Measurements from ENCODE around the gene ART5.
"Not testable (repeated sequence)": the region's sequence is repeated elsewhere in the genome, so short reads cannot be mapped to it uniquely, and the experiment has no call there.

The ART5 gene

GRCh38 chr11:3659595-3660515, 18.1 kb upstream of the ART5 start:
- DNase-seq (ENCODE audit: low read depth in 1 of 2, low spot score in 1 of 2), result no peak

- no peak for DNase-seq (ENCODE audit: low read depth in 1 of 2, low spot score in 1 of 2)
These were observed 16.5 kb upstream of the ART5 start for GRCh38 chr11:3658252-3658651.

- not testable (repeated sequence) for DNase-seq (ENCODE audit: low read depth in 1 of 2, low spot score in 1 of 2)
These were observed 15.5 kb upstream of the ART5 start for GRCh38 chr11:3657331-3657730.

- DNase-seq (ENCODE audit: low read depth in 1 of 2, low spot score in 1 of 2), result no peak
These were observed 13.8 kb upstream of the ART5 start for GRCh38 chr11:3655547-3655946.

- DNase-seq (ENCODE audit: low read depth in 1 of 2, low spot score in 1 of 2), result not testable (repeated sequence)
These were observed 10.7 kb upstream of the ART5 start for GRCh38 chr11:3652514-3652913.

- DNase-seq (ENCODE audit: low read depth in 1 of 2, low spot score in 1 of 2), result not testable (repeated sequence)
These were observed 7.6 kb upstream of the ART5 start for GRCh38 chr11:3649374-3649773.

GRCh38 chr11:3648843-3649242, 7.1 kb upstream of the ART5 start:
- DNase-seq (ENCODE audit: low read depth in 1 of 2, low spot score in 1 of 2), result not testable (repeated sequence)

GRCh38 chr11:3645552-3645951, 3.8 kb upstream of the ART5 start:
- no peak for DNase-seq (ENCODE audit: low read depth in 1 of 2, low spot score in 1 of 2)

GRCh38 chr11:3644817-3645235, 3.0 kb upstream of the ART5 start, which contains the start of gene ART1:
Gene ART1, plus strand, starts transcription at chr11:3645128. Its CDS starts 14,086 bp downstream, at chr11:3659214.
- no peak for DNase-seq (ENCODE audit: low read depth in 1 of 2, low spot score in 1 of 2)

GRCh38 chr11:3643102-3643546, 1.3 kb upstream of the ART5 start:
- not testable (repeated sequence) for DNase-seq (ENCODE audit: low read depth in 1 of 2, low spot score in 1 of 2)

- peak; percentile 51 to 64 for DNase-seq (ENCODE audit: low read depth in 1 of 2, low spot score in 1 of 2)
These were observed 519 bp upstream of the ART5 start for GRCh38 chr11:3642071-3642951.

- no peak for DNase-seq (ENCODE audit: low read depth in 1 of 2, low spot score in 1 of 2)
These were observed 601 bp downstream of the ART5 start for GRCh38 chr11:3641191-3641590.

- no peak for DNase-seq (ENCODE audit: low read depth in 1 of 2, low spot score in 1 of 2)
These were observed 2.0 kb downstream of the ART5 start for GRCh38 chr11:3639841-3640240.

- DNase-seq (ENCODE audit: low read depth in 1 of 2, low spot score in 1 of 2), result no peak
These were observed 3.3 kb downstream of the ART5 start for GRCh38 chr11:3638513-3638912.

GRCh38 chr11:3637201-3637600, 4.6 kb downstream of the ART5 start:
- no peak for DNase-seq (ENCODE audit: low read depth in 1 of 2, low spot score in 1 of 2)

GRCh38 chr11:3635641-3636375, 6.0 kb downstream of the ART5 start:
- no peak for DNase-seq (ENCODE audit: low read depth in 1 of 2, low spot score in 1 of 2)

GRCh38 chr11:3632070-3632660, 9.6 kb downstream of the ART5 start:
- no peak for DNase-seq (ENCODE audit: low read depth in 1 of 2, low spot score in 1 of 2)

GRCh38 chr11:3631331-3631730, 10.5 kb downstream of the ART5 start:
- no peak for DNase-seq (ENCODE audit: low read depth in 1 of 2, low spot score in 1 of 2)

- no peak for DNase-seq (ENCODE audit: low read depth in 1 of 2, low spot score in 1 of 2)
These were observed 14.5 kb downstream of the ART5 start for GRCh38 chr11:3627291-3627690.

GRCh38 chr11:3626250-3626960, 15.4 kb downstream of the ART5 start:
- DNase-seq (ENCODE audit: low read depth in 1 of 2, low spot score in 1 of 2), result no peak

Measured in activated T-helper 1 cell treated with anti-CD3 and anti-CD28 coated beads, Interleukin-2, amount 50 U/mL, for 16 hours (primary cell).